ENCODE measurements around the gene ADARB2. TPM values are rescaled to one million over a fixed set of nuclear protein-coding genes. Genes with fewer than 3 reads are reported as not detected.

Gene ADARB2
- total RNA-seq, 1 donor from 2014 or later = 1.2 TPM

DNA sequence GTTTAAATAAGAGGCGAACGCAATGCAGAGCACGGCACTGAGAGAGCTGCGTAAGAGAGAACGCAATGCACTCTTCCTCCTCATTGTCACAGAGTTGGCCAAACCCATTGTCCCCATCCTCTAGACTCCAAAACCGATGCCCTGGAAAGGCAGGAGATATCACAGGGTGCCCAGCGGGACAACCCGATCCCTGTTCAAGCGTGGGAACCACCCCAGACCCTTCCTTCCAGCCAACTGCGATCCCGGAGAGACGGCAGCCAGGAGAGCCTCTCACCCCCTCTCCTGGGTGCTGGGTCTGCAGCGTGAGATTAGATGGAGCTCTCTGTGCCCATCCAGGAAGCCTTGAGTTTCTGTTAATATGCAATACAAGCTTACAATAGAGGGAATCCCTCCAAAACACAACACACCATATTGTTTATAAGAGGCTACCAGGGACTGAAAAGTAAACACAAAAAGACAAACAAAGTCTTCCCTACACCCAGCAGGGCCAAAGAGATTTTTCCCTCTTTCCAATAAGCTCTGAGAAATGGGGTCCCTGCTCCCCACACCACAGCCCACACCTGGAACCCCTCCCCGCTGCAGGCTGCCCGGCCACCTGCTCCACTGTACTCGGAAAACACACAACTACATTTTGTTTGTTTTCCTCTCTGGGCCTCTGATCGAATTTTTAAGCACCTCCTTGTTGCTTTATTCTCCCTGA is 187.6 kb downstream of the ADARB2 start:
- no peak overlapping the region for H3K27ac ChIP-seq
- DNase-seq = peak; percentile 36
- no peak for ATAC-seq
- H3K27me3 ChIP-seq = no peaks in the 10 kb centered on the region
- no peak overlapping the region for H3K4me3 ChIP-seq
- H3K4me1 ChIP-seq = no peaks in the 10 kb centered on the region
- intact Hi-C loops (cut with DNase I) = no loop called here
- no peaks in the 10 kb centered on the region for H3K9me3 ChIP-seq
- TF ChIP-seq CTCF (IDR thresholded peaks at IDR 0.05) = no peak
- no peaks in the 10 kb centered on the region for H3K36me3 ChIP-seq

GRCh38 chr10:1548596-1548995 is 188.7 kb downstream of the ADARB2 start:
- Histone ChIP-seq H3K4me1 (no peaks in the 10 kb centered on the region), H3K9me3 (no peaks in the 10 kb centered on the region), H3K27me3 (no peaks in the 10 kb centered on the region), H3K4me3 (no peak overlapping the region), H3K27ac (no peak overlapping the region), H3K36me3 (no peaks in the 10 kb centered on the region)
- DNase-seq = no peak
- no peak for TF ChIP-seq CTCF (IDR thresholded peaks at IDR 0.05)
- no peak for ATAC-seq
- intact Hi-C loops (cut with DNase I) = no loop called here

GRCh38 chr10:1548146-1548545 is 189.2 kb downstream of the ADARB2 start:
- intact Hi-C loops (cut with DNase I) = no loop called here
- Histone ChIP-seq H3K27me3 (no peaks in the 10 kb centered on the region), H3K9me3 (no peaks in the 10 kb centered on the region), H3K4me1 (no peaks in the 10 kb centered on the region), H3K36me3 (no peaks in the 10 kb centered on the region), H3K27ac (no peak overlapping the region), H3K4me3 (no peak overlapping the region)
- DNase-seq (no peak), ATAC-seq (no peak)
- TF ChIP-seq CTCF (IDR thresholded peaks at IDR 0.05) = no peak

GRCh38 chr10:1546431-1547110 is 190.8 kb downstream of the ADARB2 start:
- Histone ChIP-seq H3K27me3 (no peaks in the 10 kb centered on the region), H3K27ac (no peak overlapping the region), H3K36me3 (no peaks in the 10 kb centered on the region), H3K4me3 (no peak overlapping the region), H3K9me3 (no peaks in the 10 kb centered on the region), H3K4me1 (no peaks in the 10 kb centered on the region)
- intact Hi-C loops (cut with DNase I) = no loop called here
- DNase-seq (peak; percentile 35), ATAC-seq (no peak)
- no peak for TF ChIP-seq CTCF (IDR thresholded peaks at IDR 0.05)

- Histone ChIP-seq H3K9me3 (no peaks in the 10 kb centered on the region), H3K36me3 (no peaks in the 10 kb centered on the region), H3K27ac (no peak overlapping the region), H3K4me1 (no peaks in the 10 kb centered on the region), H3K27me3 (no peaks in the 10 kb centered on the region), H3K4me3 (no peak overlapping the region)
- DNase-seq (no peak), ATAC-seq (no peak)
- no peak for TF ChIP-seq CTCF (IDR thresholded peaks at IDR 0.05)
- intact Hi-C loops (cut with DNase I) = no loop called here
Measured at GRCh38 chr10:1545524-1545923, 191.8 kb downstream of the ADARB2 start.
